HG02588 (cell line): Measurements from ENCODE around the gene IFT122.
A peak's percentile ranks its signal among the peaks of the same experiment; 100 is the strongest.
"Not testable (repeated sequence)": the region's sequence is repeated elsewhere in the genome, so short reads cannot be mapped to it uniquely, and the experiment has no call there.

Experiments used
- ATAC-seq: cut with Tn5 transposase; IDR thresholded peaks from one replicate; pipeline ENCODE4 v1.9.1; 2021; ENCODE audit warnings: mild to moderate bottlenecking, moderate library complexity; ENCODE audit not compliant: unreplicated experiment

Gene IFT122, protein sequence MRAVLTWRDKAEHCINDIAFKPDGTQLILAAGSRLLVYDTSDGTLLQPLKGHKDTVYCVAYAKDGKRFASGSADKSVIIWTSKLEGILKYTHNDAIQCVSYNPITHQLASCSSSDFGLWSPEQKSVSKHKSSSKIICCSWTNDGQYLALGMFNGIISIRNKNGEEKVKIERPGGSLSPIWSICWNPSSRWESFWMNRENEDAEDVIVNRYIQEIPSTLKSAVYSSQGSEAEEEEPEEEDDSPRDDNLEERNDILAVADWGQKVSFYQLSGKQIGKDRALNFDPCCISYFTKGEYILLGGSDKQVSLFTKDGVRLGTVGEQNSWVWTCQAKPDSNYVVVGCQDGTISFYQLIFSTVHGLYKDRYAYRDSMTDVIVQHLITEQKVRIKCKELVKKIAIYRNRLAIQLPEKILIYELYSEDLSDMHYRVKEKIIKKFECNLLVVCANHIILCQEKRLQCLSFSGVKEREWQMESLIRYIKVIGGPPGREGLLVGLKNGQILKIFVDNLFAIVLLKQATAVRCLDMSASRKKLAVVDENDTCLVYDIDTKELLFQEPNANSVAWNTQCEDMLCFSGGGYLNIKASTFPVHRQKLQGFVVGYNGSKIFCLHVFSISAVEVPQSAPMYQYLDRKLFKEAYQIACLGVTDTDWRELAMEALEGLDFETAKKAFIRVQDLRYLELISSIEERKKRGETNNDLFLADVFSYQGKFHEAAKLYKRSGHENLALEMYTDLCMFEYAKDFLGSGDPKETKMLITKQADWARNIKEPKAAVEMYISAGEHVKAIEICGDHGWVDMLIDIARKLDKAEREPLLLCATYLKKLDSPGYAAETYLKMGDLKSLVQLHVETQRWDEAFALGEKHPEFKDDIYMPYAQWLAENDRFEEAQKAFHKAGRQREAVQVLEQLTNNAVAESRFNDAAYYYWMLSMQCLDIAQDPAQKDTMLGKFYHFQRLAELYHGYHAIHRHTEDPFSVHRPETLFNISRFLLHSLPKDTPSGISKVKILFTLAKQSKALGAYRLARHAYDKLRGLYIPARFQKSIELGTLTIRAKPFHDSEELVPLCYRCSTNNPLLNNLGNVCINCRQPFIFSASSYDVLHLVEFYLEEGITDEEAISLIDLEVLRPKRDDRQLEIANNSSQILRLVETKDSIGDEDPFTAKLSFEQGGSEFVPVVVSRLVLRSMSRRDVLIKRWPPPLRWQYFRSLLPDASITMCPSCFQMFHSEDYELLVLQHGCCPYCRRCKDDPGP

DNA sequence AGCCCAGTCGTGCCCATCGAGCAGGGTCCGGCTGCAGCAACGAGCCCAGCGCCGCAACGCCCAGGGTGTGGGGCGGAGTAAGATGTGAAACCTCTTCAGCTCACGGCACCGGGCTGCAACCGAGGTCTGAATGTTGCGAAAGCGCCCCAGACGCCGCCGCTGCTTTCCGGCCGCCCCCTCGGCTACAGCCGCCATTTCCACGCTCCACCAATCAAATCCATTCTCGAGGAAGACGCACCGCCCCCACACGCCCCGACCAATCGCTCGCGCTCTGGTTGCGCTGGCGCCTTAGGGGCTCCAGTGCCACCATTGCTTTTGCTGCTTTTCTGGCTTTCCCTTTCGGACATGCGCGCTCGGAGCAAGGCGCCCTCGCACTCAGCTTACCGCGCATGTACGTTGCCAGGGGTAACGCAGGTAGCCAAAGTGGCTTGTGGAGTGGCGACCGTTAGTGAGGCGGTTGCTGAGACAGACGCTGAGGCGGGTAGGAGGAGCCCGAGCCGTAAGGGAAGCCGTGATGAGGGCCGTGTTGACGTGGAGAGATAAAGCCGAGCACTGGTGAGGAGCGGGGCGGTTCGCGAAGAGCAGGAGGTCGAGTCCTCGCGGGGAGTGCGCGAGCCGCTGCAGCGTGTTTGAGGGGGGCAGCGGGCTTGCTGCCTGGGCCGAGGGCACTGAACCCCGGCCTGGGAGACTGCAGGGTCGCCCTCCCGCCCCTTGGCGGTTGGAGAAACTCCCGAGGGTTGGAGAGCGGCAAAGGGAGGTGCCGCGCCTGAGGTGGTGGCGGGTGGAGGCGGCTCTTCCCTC lies at the start of gene IFT122, which contains the start of gene MBD4:
Gene IFT122 (plus strand): TSS at position 408 of the 801 bp plus-strand sequence. CDS start 107 bp downstream, at position 515.
Gene MBD4 (minus strand): TSS at position 132 of the 801 bp plus-strand sequence. CDS start 115 bp downstream, at position 17.
- ATAC-seq, result peak; percentile 87

DNA sequence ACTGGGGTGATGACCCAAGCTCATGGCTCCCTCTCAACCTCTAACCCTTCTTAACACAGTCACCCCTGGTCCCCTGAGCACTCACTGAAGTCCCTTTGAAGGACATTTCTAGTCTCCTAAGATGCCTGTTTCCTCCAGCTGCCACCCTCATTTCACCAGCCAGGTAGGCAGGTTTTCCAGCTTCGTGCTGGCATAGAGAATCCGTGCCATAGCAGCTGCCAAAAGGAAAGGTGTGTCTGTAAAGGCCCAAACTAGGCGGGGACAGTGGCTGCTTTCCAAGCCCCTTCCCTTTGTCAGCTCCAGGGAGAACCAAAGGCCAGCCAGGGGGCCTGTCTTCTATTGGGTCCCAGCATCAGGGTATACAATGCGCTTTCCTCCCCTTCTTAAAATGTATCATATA lies 48.4 kb upstream of the IFT122 start:
- ATAC-seq, result not testable (repeated sequence)

DNA sequence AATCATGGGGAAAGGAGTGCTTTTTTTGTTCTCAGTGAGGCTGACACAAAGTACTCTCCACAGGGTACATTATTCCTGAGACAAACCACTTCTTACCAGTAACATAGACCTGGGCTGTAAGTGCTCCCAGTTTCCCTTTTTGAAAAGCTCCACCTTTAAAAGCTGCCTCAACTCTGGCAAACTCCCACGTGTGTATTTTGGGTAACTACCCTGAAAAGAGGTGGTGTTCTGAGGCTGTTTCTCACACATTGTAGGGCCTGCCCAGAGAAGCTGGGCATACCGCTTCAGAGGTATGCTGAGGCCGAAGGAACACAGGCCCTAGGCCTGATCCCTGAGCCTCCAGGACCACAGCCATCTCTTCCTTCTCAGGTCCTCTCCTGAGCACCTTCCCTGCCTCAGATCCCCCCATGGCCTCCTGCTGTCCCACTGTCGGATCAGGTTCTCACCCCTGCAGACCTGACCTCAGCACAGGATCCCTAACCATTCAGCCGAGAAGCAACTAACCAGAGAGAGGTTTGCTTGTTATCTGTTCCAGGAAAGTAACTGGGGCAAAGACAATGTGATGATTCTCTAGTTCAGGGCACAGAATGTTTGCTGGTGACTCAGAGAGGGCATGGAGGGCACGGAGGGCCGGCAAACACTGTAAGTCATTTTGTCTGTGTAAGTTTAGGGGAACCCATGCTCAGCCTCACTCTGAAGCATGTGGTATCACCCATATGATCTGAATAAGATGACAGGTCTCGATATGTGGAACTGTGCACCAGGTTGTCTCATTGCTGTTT lies 47.7 kb upstream of the IFT122 start:
- ATAC-seq, result not testable (repeated sequence)

DNA sequence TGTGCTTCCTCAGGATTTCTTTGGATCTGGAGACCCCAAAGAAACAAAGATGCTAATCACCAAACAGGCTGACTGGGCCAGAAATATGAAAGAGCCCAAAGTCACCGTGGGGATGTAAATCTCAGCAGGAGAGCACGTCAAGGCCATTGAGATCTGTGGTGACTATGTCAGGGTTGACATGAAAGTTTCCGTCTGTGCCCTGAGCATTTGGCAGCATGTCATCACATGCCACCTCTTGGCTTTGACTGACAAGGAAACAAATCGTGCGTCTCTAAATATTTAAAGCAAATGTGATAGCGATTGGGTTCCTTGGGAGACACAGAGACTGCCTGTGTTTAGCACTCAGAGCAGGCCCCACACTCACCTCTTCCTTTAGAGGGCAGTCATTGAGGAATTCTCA lies 46.8 kb upstream of the IFT122 start:
- no peak for ATAC-seq

DNA sequence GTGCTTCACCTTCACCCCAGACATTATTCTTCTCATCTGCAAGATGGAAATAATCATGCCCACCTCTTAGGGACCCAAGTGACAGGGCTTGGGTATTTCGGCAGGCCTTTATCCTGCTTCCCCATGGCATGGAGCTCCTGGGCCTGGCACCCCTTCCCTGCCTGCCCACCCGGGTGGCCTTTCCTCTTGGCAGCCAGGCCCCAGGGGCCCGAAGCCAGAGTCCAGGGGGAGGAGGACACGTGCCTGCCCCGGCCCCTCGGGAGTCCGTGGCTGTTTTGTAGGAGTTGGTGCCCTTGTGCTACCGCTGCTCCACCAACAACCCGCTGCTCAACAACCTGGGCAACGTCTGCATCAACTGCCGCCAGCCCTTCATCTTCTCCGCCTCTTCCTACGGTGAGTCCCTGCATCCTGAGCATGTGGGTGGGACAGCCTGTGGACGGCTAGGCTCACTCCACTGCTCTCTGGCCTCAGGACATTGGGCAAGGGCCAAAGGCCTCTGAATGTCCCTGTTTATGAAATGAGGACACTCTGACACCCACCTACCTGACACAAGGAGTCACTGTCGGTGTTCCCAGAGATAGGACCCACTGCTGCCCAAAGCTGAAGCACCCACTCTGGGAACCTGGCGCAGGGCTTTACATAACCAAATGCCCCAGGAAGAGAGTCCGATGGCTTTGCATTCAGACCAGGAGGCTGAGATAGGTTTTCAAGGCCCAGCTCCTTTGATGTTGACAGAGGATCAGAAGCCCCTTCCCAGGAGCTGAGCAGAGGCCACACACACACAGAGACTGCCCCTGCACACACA lies 46.1 kb upstream of the IFT122 start:
- not testable (repeated sequence) for ATAC-seq

DNA sequence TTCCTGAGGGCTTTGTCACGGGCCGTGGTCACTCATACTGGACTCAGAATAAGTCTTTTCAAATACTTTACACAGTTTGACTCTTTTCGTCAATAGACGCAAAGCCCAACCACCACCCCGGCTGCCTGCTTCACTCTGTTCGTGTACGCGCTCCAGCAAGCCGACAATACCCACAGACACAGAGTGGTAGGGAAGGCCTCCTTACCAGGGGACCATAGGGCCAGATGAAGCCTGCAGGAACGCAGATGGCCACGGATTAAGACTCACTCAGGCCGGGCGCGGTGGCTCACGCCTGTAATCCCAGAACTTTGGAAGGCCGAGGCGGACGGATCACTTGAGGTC lies 41.2 kb upstream of the IFT122 start:
- peak; percentile 6 for ATAC-seq

DNA sequence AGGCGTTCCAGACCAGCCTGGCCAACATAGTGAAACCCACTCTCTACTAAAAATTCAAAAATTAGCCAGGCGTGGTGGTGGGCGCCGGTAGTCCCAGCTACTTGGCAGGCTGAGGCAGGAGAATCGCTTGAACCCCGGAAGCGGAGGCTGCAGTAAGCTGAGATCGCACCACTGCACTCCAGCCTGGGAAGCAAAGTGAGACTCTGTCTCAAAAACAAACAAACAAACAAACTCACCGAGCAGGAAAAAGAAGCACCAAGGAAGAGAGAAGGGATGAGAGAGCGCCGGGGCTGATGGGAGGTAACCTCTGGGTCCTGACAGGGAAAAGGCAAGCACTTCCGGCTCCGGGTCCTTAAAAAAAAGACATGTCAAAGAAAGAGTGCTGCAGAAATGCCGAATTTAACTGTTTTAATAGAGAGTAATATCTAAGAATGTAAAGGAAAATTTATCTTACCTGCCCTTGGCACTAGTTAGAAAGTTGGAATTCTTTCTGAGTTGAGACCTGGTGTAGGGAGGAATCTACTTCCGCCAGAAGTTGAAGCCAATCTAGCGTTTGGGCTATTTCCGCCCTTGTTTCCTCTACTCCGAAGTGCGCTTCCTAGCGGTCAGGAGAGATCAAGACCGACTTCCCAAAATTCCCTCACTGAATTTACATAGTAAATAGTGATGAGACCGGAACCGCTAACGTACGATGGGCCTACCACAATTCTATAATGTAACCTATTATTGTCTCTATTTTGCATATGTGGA lies 40.7 kb upstream of the IFT122 start:
- peak; percentile 69 for ATAC-seq

DNA sequence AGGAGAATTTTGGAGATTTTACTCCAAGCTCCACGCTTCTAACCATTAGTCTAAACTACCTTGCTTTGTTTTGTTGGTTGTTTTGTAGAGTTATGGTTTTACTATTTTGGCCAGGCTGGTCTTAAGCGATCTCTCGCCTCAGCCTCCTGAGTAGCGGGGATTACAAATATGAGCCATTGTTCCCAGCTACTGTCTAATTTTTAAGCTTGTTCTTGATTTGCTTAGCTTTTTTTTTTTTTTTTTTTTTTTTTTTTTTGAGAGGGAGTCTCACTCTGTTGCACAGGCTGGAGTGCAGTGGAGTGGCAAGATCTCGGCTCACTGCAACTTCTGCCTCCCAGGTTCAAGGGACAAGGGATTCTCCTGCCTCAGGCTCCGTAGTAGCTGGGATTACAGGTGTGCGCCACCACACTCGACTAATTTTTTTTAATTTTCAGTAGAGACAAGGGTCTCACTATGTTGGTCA lies 40.1 kb upstream of the IFT122 start:
- ATAC-seq, result peak; percentile 17

DNA sequence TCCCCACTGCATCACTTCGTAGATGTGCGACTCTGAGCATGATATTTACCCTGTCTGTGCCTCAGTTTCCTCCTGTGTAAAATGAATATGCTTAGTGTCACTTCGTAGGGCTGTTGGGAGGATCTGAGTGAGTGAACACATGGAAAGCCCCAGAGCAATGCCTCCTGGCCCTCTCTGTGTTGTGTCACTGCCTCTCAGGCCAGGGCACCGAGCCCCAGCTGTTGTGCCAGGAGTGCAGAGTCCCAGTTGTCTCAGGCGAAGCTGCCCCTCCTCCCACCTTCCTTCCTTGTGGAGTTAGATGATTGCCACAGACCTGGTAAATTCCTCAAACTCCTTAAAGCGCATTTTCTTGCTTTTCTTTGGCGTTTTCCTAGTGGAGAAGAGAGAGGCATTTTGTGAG lies 37.8 kb upstream of the IFT122 start:
- no peak for ATAC-seq

DNA sequence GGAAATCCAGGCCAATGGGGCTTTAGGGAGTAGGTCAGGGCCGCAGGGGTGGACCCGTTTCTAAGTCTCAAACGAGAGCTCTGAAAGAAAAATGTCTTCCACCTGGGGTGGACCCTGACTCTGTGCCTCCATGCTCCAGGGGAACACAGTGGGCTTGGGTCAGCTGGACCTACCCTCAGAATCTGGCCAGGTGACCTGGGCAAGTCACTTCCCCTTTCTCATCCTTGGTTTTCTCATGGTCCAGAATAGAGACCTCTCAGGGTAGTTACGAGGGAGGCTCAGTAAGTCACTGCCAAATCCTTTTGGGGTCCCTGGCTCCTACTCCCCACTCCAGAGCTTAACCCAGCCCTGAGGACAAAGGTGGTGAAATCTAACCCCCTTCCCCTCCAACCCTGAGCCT lies 37.4 kb upstream of the IFT122 start:
- ATAC-seq, result no peak

DNA sequence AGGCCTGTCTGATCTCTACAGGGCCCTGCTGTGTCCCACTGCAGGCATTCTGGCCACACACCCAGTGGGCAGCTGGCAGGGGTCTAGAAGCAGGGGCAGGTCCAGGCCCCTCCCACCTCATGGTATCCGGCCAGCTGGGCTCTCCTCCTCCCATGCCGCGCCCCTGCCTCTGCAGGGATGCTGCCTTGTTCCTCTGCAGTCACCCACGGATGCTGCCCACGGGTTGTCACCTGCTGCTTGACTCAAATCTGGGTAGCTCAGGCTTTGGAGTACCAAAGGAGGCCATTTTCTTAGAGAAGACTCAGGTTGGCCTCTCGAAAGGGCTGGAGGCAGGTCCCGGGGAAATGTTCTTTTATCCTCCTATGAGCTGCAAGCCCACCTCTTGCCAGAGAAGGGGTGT lies 36.6 kb upstream of the IFT122 start:
- no peak for ATAC-seq

DNA sequence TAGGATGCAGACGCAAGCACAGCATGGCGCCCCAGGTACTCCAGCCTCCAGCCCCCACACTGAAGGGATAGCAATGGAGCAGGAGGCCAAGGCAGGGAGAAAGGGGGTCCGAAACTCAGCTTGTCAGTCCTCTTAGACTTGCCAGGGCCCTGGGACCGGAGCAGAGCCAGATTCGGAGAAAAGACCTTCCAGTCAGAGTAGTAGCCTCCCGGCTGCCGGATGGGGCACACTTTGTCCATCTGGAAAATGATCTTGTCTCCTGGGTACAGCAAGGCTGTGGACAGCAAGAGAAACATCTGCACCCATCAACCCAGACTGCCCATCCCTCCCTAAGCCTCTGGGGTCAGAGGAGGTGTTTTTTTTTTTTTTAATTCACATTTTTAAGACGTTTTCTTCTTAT lies 35.9 kb upstream of the IFT122 start:
- ATAC-seq, result no peak

DNA sequence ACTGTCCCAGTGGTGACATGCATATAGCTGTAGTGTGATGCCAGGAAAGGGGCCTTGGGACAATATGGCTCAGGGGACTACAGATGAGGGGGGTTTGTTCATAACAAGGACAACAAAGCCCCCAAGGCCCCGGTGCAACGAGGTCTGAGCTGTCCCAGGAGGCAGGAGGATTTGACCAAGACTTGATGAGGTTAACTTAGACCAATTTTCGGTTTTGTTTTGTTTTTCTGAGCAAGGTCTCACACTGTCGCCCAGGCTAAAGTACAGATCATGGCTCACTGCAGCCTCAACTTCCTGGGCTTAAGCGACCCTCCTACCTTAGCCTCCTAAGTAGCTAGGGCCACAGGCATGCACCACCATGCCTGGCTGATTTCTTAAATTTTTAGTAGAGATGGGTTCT lies 35.4 kb upstream of the IFT122 start:
- peak; percentile 49 for ATAC-seq

DNA sequence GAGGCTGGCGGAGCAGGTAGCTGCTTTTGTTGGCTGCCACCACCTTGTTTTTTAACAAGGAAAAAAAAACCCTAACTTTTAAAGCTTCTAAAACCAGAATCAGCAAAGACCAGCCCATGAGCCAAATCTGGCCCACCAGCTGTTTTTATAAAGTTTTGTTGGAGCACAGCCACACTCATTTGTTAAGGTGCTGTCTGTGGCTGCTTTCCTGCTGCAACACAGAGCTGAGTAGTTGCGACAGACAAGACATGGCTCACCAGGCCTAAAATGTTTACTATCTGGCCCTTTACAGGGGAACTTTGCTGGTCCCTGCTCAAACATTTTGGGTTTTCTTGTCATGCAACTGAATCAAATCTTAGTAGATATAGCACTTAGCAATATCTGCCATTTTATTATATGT lies 30.5 kb upstream of the IFT122 start:
- ATAC-seq, result no peak

DNA sequence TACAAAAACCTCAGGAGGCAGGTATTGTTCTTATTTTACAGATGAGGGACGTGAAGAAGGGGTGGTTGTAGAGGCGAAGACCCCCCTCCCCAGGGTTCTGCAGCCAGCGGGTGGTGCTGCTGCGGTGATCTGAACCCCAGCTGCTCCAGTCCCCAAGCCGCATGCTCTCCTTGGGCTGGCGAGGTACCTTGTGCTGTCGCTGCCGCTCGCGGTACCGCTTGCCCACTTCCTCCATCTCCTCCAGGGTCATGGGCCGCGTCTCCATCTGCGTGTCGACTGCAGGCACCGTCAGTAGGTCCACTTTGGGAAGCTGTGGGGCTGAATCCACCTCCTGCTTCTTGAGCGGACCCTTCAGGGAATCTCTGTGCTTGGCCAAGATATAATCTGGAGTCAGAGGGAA lies 29.1 kb upstream of the IFT122 start:
- no peak for ATAC-seq

DNA sequence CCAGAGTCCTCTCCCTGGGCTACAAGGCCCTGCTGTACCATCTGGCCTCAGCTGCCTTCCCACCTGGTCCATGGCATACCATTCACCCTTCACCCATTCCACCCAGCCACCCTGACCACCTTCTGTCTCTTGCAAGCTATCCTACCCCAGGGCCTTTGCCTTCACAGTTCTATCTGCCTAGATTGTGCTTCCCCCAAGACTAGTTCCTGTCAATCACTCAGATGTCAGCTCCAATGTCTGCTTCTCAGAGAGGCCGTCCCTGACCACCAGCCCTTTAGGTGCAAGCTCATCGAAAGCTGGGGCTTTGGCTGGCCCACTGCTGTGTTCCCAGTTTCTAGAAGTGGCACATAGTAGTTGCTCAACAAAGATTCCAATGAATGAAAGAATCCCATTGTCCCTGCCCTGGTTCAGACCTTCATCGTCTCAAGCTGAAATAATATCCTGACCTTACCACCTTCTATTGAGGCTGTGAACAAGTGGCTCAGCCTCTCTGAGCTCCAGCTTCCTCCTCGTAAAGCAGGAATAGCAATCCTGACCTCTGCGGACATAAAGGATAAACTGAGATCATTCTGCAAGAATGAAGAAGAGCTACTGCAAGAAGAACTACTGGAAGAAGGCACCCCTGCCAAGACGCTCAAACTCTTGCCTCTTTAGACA lies 27.4 kb upstream of the IFT122 start:
- no peak for ATAC-seq

DNA sequence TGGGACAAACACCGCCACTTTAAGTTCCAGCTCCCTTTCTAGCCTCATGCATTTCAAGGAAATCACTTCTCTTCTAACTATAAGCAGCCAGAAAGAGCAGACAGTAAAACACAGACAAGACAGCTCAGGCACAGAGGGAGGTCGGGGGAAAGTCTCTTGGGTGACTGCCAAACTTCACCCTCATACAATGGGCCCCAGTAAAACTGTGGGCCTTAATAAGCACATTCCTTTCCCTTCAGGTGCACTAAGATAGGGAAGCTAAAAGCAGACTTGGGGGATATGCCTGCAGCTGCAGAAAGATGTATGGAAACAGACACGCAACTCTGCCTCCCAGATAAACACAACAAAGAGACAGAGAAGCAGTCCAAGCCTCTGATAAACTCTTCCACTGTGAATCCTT lies 26.8 kb upstream of the IFT122 start:
- not testable (repeated sequence) for ATAC-seq
